K562 (cell line): ENCODE measurements around the gene ZNF747. TPM values are rescaled to one million over a fixed set of nuclear protein-coding genes. Genes with fewer than 3 reads are reported as not detected.

Source experiments
- DMBX1 ChIP-seq: fragments of 250-450 bp; sonication (Bioruptor Pico); IDR thresholded peaks from 2 replicates; pipeline ENCODE4 v1.8.0; 2022; ENCODE audit warnings: inconsistent platforms, mild to moderate bottlenecking, moderate library complexity, borderline replicate concordance
- ELF2 ChIP-seq: fragments of 250-450 bp; sonication (Bioruptor Pico); IDR thresholded peaks from 2 replicates; pipeline ENCODE4 v1.5.0; 2021; ENCODE audit warnings: mild to moderate bottlenecking
- FOXP4 ChIP-seq: sonication (generic); formaldehyde crosslinking; IDR thresholded peaks from 2 replicates; pipeline ENCODE4 v1.8.0; 2022; ENCODE audit warnings: mild to moderate bottlenecking, missing genetic modification reagents, borderline replicate concordance
- KDM5B ChIP-seq: fragments of 200-600 bp; sonication (generic); IDR thresholded peaks from 2 replicates; pipeline ENCODE4 v1.6.1; 2012; ENCODE audit warnings: low read depth, mild to moderate bottlenecking, moderate library complexity, low read length, control low read depth, inconsistent platforms; ENCODE audit not compliant: insufficient replicate concordance
- MAZ ChIP-seq, 2 experiments: fragments of 450-650 bp in 1 of 2; sonication (generic) in 1 of 2; formaldehyde crosslinking; IDR thresholded peaks in 1 of 2; conservative IDR thresholded peaks in 1 of 2; 2 replicates each; pipeline versions ENCODE4 v1.4.0 to v1.5.0; 2020; ENCODE audit warnings: mild to moderate bottlenecking in 1 of 2, missing genetic modification reagents in 1 of 2
- MEF2D ChIP-seq: conservative IDR thresholded peaks from 2 replicates; pipeline ENCODE4 v1.6.1; 2016; ENCODE audit warnings: low read depth, missing genetic modification characterization, missing compliant biosample characterization
- MLLT1 ChIP-seq, 2 experiments: fragments of 450-650 bp; IDR thresholded peaks; 2 replicates each; pipeline ENCODE4 v1.6.1; 2016
- MTA3 ChIP-seq: fragments of 450-650 bp; formaldehyde crosslinking; IDR thresholded peaks from 2 replicates; pipeline ENCODE4 v1.6.1; 2017; ENCODE audit warnings: mild to moderate bottlenecking, borderline replicate concordance
- NR2F6 ChIP-seq: fragments of 450-650 bp; formaldehyde crosslinking; IDR thresholded peaks from 2 replicates; pipeline ENCODE4 v1.4.0; 2020; ENCODE audit warnings: mild to moderate bottlenecking
- PHF8 ChIP-seq: fragments of 200-600 bp; sonication (generic); IDR thresholded peaks from 2 replicates; pipeline ENCODE4 v1.6.1; 2012; ENCODE audit warnings: mixed run types, mild to moderate bottlenecking, inconsistent platforms, low read length, moderate library complexity, borderline replicate concordance
- PRDM10 ChIP-seq: fragments of 450-650 bp; IDR thresholded peaks from 2 replicates; pipeline ENCODE4 v1.6.1; 2018; ENCODE audit not compliant: partially characterized antibody
- SIX5 ChIP-seq, 2 experiments: IDR thresholded peaks; 2 replicates each; pipeline ENCODE4 v1.6.1; 2011; ENCODE audit warnings: low read length in 2 of 2, borderline replicate concordance in 1 of 2, low read depth in 1 of 2, mild to moderate bottlenecking in 1 of 2, moderate library complexity in 1 of 2; ENCODE audit not compliant: insufficient read depth in 1 of 2
- SRSF3 ChIP-seq: fragments of 200-400 bp; formaldehyde crosslinking; IDR thresholded peaks from 2 replicates; pipeline ENCODE4 v1.6.1; 2016; ENCODE audit warnings: mild to moderate bottlenecking, low read length, moderate library complexity; ENCODE audit not compliant: insufficient read depth
- TCF3 ChIP-seq: sonication (generic); formaldehyde crosslinking; IDR thresholded peaks from 2 replicates; pipeline ENCODE4 v1.4.0; 2020; ENCODE audit warnings: mild to moderate bottlenecking, missing genetic modification reagents
- THRAP3 ChIP-seq: fragments of 450-650 bp; IDR thresholded peaks from 2 replicates; pipeline ENCODE4 v1.6.1; 2016; ENCODE audit warnings: mild to moderate bottlenecking, inconsistent platforms, borderline replicate concordance
- YY1 ChIP-seq, 3 experiments: IDR thresholded peaks; 2 replicates each; pipeline ENCODE4 v1.6.1; 2011; ENCODE audit warnings: low read length in 2 of 3, mild to moderate bottlenecking in 2 of 3, moderate library complexity in 2 of 3, borderline replicate concordance in 1 of 3, control low read depth in 1 of 3, low read depth in 1 of 3; ENCODE audit not compliant: insufficient read depth in 3 of 3, insufficient replicate concordance in 2 of 3, control insufficient read depth in 1 of 3, insufficient read length in 1 of 3; ENCODE audit errors: extremely low read depth in 1 of 3
- ZNF197 ChIP-seq: fragments of 200-800 bp; sonication (Bioruptor generic); IDR thresholded peaks from 2 replicates; pipeline ENCODE4 v1.6.1; 2016; ENCODE audit warnings: low read depth, missing genetic modification characterization, missing compliant biosample characterization
- polyA plus RNA-seq, 8 experiments: library from polyadenylated mRNA; depleted of rRNA in 4 of 8; stranded (reverse) in 5 of 8; unstranded in 3 of 8; fragments of >200 nt; fragmentation: Nextera tagmentation in 2 of 8; fragmentation: Illumina TruSeq in 1 of 8; extraction: Ambion mirVana in 2 of 8; extraction: Trizol in 1 of 8; gene quantifications; 2 replicates each; pipeline versions ENCODE4 v1.2.1 to v1.2.3, GENCODE V29; 2011 to 2014; ENCODE audit warnings: inconsistent platforms in 1 of 8, missing spikeins in 1 of 8
- total RNA-seq, 7 experiments: library from RNA; depleted of rRNA in 6 of 7; stranded (reverse); fragments of >200 nt in 6 of 7; fragmentation: Illumina TruSeq in 2 of 7; extraction: Trizol in 2 of 7; gene quantifications; 2 replicates each; pipeline versions ENCODE4 v1.2.1 to v1.2.3, GENCODE V29; 2011 to 2021; ENCODE audit warnings: low replicate concordance in 1 of 7

ZNF747 gene
- total and polyA plus RNA-seq, 9 of the 15 experiments (the other 6 are each of a cell fraction or from before 2014, with no cell fraction given), result 0.14 to 3.3 (median 1.5) TPM

- TF ChIP-seq KDM5B (peak; percentile 42), MAZ (CRISPR knock-in tag; conservative IDR thresholded peaks at IDR 0.05 in 1 of 2, IDR thresholded peaks at IDR 0.05 in 1 of 2) (peak in 1 of 2 experiments; percentile 70; a peak in 1 of 4 replicates), MTA3 (0 out of 2 replicates have a peak, but pooled peaks have one; percentile 20), THRAP3 (0 out of 2 replicates have a peak, but pooled peaks have one; percentile 72), PRDM10 (peak; percentile 44), DMBX1 (CRISPR knock-in tag) (peak; percentile 67; the same call in 1 of the 2 replicates), SIX5 (IDR thresholded peaks at IDR 0.05; ENCODE audit: borderline replicate concordance in 1 of 2, insufficient read depth in 1 of 2, low read depth in 1 of 2, low read length in 2 of 2) (peak; percentile 53 to 86), MEF2D (tag) (no peak), TCF3 (CRISPR knock-in tag) (no peak), YY1 (IDR thresholded peaks at IDR 0.05; ENCODE audit: borderline replicate concordance in 1 of 3, control insufficient read depth in 1 of 3, extremely low read depth in 1 of 3, insufficient read depth in 3 of 3, insufficient read length in 1 of 3, insufficient replicate concordance in 2 of 3, low read depth in 1 of 3, low read length in 2 of 3) (peak; percentile 98 to 100 (median 100)), FOXP4 (CRISPR knock-in tag) (peak; percentile 59; the same call in 1 of the 2 replicates), ELF2 (peak; percentile 99), ZNF197 (CRISPR knock-in tag) (peak; percentile 64; the same call in 1 of the 2 replicates), NR2F6 (no peak), MLLT1 (IDR thresholded peaks at IDR 0.05) (peak in 1 of 2 experiments; percentile 89; a peak in 2 of 4 replicates), SRSF3 (no peak), PHF8 (peak; percentile 65; the same call in 1 of the 2 replicates)
Observed at GRCh38 chr16:30534368-30535105, at the start of gene ZNF747 (continued).
